ENCODE results near the gene SLC22A31.

SLC22A31 gene

GRCh38 chr16:89147085-89147817, 53.1 kb downstream of the SLC22A31 start:
- DNase-seq, result no peak

GRCh38 chr16:89146211-89147005, 53.9 kb downstream of the SLC22A31 start:
- no peak for DNase-seq

Data from fibroblast of skin of back (primary cell).